Natural killer cell (primary cell): Measurements from ENCODE around the gene SDC4. TPM values are rescaled to one million over a fixed set of nuclear protein-coding genes. Genes with fewer than 3 reads are reported as not detected.

Experiments used
- ATAC-seq, 3 donors: fragments of 150-1000 bp in 2 of 3; fragments of 200-7000 bp in 1 of 3; cut with Tn5 transposase; 1 replicate in 1 of 3; 2 replicates in 2 of 3; pipeline ENCODE4 v1.10.0; 2021; ENCODE audit warnings: mild to moderate bottlenecking in 2 of 3, moderate library complexity in 2 of 3
- DNase-seq, 2 donors: peaks; one replicate each; pipeline versions ENCODE4 v3.0.0 to v3.0.0-alpha.2; 2013 to 2021; ENCODE audit warnings: mixed read lengths in 1 of 2
- H3K27ac ChIP-seq: one replicate; pipeline ENCODE4 v1.5.1; 2013; ENCODE audit warnings: mild to moderate bottlenecking, low read length
- H3K27me3 ChIP-seq: one replicate; pipeline ENCODE4 v1.6.1; 2013; ENCODE audit warnings: low read length; ENCODE audit not compliant: control insufficient read depth, insufficient read depth
- H3K36me3 ChIP-seq: one replicate; pipeline ENCODE4 v1.6.1; 2013; ENCODE audit warnings: low read length; ENCODE audit not compliant: control insufficient read depth, insufficient read depth
- H3K4me1 ChIP-seq: one replicate; pipeline ENCODE4 v1.6.1; 2013; ENCODE audit warnings: low read length; ENCODE audit not compliant: control insufficient read depth, insufficient read depth
- H3K4me3 ChIP-seq: one replicate; pipeline ENCODE4 v1.5.1; 2013; ENCODE audit warnings: low read length
- H3K9me3 ChIP-seq: one replicate; pipeline ENCODE4 v1.6.1; 2013; ENCODE audit warnings: low read length; ENCODE audit not compliant: control insufficient read depth, insufficient read depth
- H3K27ac Mint-ChIP-seq, 2 donors: one replicate each; pipeline ENCODE4 v1.8.0; 2022; ENCODE audit warnings: mild to moderate bottlenecking in 2 of 2, mixed read lengths in 2 of 2, moderate library complexity in 1 of 2
- H3K27me3 Mint-ChIP-seq, 2 donors: one replicate each; pipeline ENCODE4 v1.8.0; 2022; ENCODE audit warnings: low read depth in 2 of 2, mixed read lengths in 2 of 2
- H3K36me3 Mint-ChIP-seq: one replicate; pipeline ENCODE4 v1.8.0; 2022; ENCODE audit warnings: mixed read lengths
- H3K4me1 Mint-ChIP-seq, 2 donors: one replicate each; pipeline ENCODE4 v1.8.0; 2022; ENCODE audit warnings: mixed read lengths in 2 of 2
- H3K4me3 Mint-ChIP-seq: one replicate; pipeline ENCODE4 v1.8.0; 2022; ENCODE audit warnings: mild to moderate bottlenecking, moderate library complexity, mixed read lengths
- H3K9me3 Mint-ChIP-seq, 2 donors: one replicate each; pipeline ENCODE4 v1.8.0; 2022; ENCODE audit warnings: mixed read lengths in 2 of 2
- CTCF ChIP-seq: fragments of 200-600 bp; IDR thresholded peaks from one replicate; pipeline ENCODE4 v1.8.0; 2022; ENCODE audit warnings: antibody characterized with exemption
- WGBS: methylation state at CpG from one replicate; pipeline ENCODE4 v1.1.7; 2013; ENCODE audit warnings: missing lambda C conversion rate; ENCODE audit not compliant: insufficient coverage; 5-methylcytosine and 5-hydroxymethylcytosine counted together
- intact Hi-C: fragments of 100-400 bp; cut with micrococcal nuclease; formaldehyde crosslinking; loops from one replicate; pipeline ENCODE4 v1.14.2; 2022
- total RNA-seq, 4 donors: library from RNA; stranded (reverse); fragments of 120-200 nt in 1 of 4; gene quantifications; one replicate each; pipeline versions ENCODE4 v1.2.3 to v1.2.4, GENCODE V29; 2013 to 2022

Gene SDC4
- total RNA-seq: 1 to 10 TPM in 2 of 3 donors, under 1 TPM in 1; 0.45 to 1.8 (median 1.5) TPM
- 1.5 TPM for total RNA-seq (2013)

GRCh38 chr20:45347936-45348778 lies at the start of gene SDC4:
Gene SDC4 (minus strand): TSS chr20:45348424. CDS start chr20:45348384, 40 bp downstream.
- ATAC-seq (peak; percentile 76 to 90 (median 79)), DNase-seq (peak; percentile 30 to 80)
- no peaks in the 10 kb centered on the region for H3K27me3 ChIP-seq
- peaks cover 0 to 15% of the 10 kb centered on the region in 2 donors for H3K4me1 Mint-ChIP-seq
- H3K4me3 Mint-ChIP-seq: peak within 1 kb of the TSS; percentile 78
- WGBS: 2% methylated on average over 70 of the region's 77 CpGs
- peaks cover 20% of the 10 kb centered on the region for H3K4me1 ChIP-seq
- H3K27ac ChIP-seq: no peak within 1 kb of the TSS
- no peaks in the 10 kb centered on the region for H3K36me3 ChIP-seq
- H3K4me3 ChIP-seq: peak within 1 kb of the TSS; percentile 31
- no peaks in the 10 kb centered on the region for H3K9me3 Mint-ChIP-seq
- H3K36me3 Mint-ChIP-seq: no peaks in the 10 kb centered on the region
- peak within 1 kb of the TSS in 1 of 2 donors; percentile 29 for H3K27ac Mint-ChIP-seq
- no peaks in the 10 kb centered on the region for H3K9me3 ChIP-seq
- H3K27me3 Mint-ChIP-seq: no peaks in the 10 kb centered on the region
- intact Hi-C loops: no loop called here
- TF ChIP-seq CTCF: no peak

GRCh38 chr20:45395114-45395415 lies 46.8 kb upstream of the SDC4 start:
- intact Hi-C loops: no loop called here
- no peak overlapping the region for H3K4me3 ChIP-seq
- no peaks in the 10 kb centered on the region for H3K27me3 ChIP-seq
- no peak for ATAC-seq
- Mint-ChIP-seq H3K4me1 (peaks cover 4 to 7% of the 10 kb centered on the region in 2 donors), H3K36me3 (peaks cover 6% of the 10 kb centered on the region), H3K27ac (no peak overlapping the region), H3K9me3 (no peaks in the 10 kb centered on the region), H3K27me3 (no peaks in the 10 kb centered on the region), H3K4me3 (no peak overlapping the region)
- TF ChIP-seq CTCF: no peak
- no peak for DNase-seq
- no peaks in the 10 kb centered on the region for H3K36me3 ChIP-seq
- WGBS: 96% methylated on average over 7 of the region's 7 CpGs
- no peaks in the 10 kb centered on the region for H3K4me1 ChIP-seq
- H3K9me3 ChIP-seq: no peaks in the 10 kb centered on the region
- no peak overlapping the region for H3K27ac ChIP-seq

GRCh38 chr20:45394221-45395113 lies 46.2 kb upstream of the SDC4 start:
- no peak for DNase-seq
- H3K27me3 Mint-ChIP-seq: no peaks in the 10 kb centered on the region
- Histone ChIP-seq H3K9me3 (no peaks in the 10 kb centered on the region), H3K27me3 (no peaks in the 10 kb centered on the region), H3K36me3 (no peaks in the 10 kb centered on the region), H3K4me3 (no peak overlapping the region), H3K27ac (no peak overlapping the region), H3K4me1 (no peaks in the 10 kb centered on the region)
- no peak overlapping the region for H3K27ac Mint-ChIP-seq
- no peak for TF ChIP-seq CTCF
- peaks cover 4 to 7% of the 10 kb centered on the region in 2 donors for H3K4me1 Mint-ChIP-seq
- ATAC-seq: no peak
- intact Hi-C loops: no loop called here
- no peaks in the 10 kb centered on the region for H3K9me3 Mint-ChIP-seq
- 94% methylated on average over 21 of the region's 21 CpGs for WGBS
- no peak overlapping the region for H3K4me3 Mint-ChIP-seq
- peaks cover 6% of the 10 kb centered on the region for H3K36me3 Mint-ChIP-seq
